GM19043 (cell line): ENCODE data around the gene SPATA2L.

Source experiments
- ATAC-seq: cut with Tn5 transposase; IDR thresholded peaks from one replicate; pipeline ENCODE4 v1.9.1; 2021; ENCODE audit warnings: low read depth; ENCODE audit not compliant: unreplicated experiment

Gene SPATA2L

DNA sequence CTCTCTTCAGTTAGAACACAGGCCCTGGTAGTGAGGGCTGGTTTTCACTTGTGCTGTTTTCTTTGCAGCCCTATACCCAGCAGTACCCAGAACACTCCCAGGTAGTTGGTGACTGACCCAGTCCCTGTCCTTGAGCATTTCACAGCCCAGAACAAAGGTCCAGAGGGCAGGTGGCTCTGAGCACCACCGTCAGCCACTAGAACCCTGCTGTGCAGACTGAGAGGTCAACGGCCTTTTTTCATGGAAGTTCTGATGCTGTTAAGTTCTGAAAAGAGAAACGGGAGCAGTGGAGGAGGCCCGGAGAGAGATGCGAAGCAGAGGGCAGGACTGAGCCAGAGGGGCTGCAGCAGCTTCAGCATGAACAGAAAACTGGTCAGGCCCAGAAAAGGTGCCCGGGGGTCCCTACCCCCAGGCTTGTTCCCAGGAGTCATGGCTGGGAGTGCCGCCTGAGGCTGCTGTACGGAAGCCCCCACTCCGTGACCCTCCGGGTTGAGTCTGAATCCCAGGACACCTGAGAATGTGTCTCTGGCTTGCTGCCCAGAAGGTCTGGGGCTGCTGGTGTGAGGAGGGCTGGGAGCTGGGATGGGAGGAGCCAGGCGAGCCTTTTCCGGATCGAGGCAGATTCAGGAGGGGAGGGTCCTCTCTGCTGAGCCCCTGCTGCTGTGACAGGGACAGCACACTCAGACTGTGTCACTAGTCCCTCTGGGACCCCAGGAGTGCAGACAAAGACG, 28.5 kb upstream of the SPATA2L start:
- no peak for ATAC-seq

DNA sequence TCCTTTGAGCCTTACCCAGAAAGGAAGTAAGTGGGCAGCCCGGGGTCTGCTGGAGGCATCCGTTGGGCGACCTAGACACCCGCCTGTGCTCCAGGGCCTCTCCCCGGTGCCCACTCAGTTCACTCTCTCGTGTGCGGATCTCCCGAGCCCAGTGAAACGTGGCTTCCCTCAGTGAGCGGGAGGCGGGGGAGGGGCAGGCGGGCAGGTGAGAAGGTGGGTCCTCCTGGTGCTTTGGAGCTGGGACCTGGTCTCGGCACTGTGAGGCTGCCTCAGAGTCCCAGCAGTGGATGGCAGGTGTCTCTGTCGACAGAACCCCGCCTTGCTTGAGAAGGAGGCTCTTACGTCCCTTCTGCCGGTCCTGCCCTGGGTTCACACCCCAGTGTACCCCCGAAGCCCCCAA, 27.8 kb upstream of the SPATA2L start:
- no peak for ATAC-seq

DNA sequence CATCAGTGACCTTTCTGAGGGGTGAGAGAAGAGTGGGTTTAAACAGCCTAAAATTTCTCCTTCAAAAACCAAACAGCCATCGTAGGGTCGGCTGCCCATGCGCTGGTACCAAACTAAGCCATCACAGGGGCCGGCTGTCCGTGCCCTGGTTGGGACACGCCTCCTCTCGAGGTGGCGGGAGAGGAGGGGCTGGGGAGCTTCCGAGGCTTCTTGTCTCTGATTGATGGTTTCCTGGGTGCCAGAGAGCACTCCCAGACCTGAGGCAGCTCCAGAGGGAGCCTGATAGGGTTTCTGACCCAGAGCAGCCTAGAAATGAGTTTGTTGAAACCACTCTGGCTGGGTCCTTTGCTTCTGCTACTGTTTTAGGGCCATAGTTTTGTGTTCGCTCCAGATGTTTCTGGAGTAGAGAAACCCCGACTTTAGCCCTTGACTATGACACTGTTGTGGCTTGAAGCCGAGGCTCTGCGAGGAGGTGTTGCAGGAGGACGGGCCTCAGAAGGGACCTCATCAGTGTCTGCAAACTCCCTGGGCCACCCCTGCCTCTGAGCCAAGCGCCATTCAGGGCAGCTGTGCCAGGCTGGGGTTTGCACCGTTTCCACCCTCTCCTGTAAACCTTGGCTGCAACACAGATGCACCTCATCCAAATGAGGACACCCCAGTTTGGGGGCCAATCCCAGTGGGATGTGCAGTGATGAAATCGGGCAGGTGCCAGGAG, 26.1 kb upstream of the SPATA2L start:
- ATAC-seq: no peak

DNA sequence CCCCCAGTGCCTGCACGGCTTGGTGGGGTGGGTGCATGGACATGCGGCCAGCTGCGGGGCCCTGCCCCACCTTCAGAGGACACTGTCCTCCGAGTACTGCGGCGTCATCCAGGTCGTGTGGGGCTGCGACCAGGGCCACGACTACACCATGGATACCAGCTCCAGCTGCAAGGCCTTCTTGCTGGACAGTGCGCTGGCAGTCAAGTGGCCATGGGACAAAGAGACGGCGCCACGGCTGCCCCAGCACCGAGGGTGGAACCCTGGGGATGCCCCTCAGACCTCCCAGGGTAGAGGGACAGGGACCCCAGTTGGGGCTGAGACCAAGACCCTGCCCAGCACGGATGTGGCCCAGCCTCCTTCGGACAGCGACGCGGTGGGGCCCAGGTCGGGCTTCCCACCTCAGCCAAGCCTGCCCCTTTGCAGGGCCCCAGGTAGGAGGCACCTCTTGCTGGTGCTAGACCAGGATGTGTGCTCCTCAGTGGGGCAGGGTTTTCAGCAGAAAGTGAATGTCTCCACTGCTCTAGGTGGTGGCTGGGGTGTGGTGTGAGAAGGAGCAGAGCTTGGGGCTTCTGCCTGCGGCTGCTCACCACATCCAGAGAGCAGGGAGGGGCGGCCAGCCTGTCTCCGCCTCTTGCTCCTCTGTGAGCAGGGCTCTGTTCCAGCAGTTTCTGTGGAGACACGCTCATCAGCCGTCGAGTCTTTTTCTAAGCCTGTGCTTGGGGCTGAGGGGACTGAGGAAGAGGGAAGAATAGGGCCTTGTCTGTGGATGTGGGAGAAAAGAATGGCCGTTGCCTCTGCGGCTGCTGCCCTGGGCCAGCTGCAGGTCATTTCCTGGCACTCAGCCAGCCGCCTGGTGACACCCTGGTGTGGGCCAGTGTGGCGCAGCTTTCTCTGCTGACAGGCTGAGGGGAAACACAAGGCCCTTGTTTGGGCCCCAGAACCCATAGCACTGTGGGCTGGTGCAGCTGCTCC, 22.1 kb upstream of the SPATA2L start:
- ATAC-seq: no peak

DNA sequence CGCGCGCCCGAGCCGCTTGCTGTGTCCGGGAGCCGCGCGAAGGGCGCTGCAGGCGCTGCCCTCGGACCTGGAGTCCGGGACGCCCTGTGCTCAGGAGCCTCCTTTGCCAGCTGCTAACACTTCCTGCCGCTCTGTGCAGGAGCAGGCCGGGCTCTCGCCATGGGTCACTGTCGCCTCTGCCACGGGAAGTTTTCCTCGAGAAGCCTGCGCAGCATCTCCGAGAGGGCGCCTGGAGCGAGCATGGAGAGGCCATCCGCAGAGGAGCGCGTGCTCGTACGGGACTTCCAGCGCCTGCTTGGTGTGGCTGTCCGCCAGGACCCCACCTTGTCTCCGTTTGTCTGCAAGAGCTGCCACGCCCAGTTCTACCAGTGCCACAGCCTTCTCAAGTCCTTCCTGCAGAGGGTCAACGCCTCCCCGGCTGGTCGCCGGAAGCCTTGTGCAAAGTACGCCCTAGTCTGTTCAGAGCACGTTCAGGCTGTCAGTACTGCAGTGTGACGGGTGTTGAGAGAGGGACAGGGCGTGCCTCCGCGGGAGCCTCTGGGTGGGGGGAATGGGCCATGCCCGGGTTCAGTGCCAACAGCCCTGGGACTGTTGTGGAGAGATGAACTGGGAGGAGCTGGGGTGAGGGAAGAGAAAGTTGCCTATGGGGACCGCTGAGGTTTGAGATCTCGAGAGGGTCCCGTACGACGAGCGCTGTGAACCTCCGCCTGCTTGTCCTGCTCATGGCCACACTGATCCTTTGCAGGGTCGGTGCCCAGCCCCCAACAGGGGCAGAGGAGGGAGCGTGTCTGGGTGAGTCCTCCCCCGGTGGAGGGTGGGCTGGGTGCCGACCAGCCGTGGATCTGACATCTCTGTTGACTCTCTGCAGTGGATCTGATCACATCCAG, 21.1 kb upstream of the SPATA2L start:
- ATAC-seq: no peak

DNA sequence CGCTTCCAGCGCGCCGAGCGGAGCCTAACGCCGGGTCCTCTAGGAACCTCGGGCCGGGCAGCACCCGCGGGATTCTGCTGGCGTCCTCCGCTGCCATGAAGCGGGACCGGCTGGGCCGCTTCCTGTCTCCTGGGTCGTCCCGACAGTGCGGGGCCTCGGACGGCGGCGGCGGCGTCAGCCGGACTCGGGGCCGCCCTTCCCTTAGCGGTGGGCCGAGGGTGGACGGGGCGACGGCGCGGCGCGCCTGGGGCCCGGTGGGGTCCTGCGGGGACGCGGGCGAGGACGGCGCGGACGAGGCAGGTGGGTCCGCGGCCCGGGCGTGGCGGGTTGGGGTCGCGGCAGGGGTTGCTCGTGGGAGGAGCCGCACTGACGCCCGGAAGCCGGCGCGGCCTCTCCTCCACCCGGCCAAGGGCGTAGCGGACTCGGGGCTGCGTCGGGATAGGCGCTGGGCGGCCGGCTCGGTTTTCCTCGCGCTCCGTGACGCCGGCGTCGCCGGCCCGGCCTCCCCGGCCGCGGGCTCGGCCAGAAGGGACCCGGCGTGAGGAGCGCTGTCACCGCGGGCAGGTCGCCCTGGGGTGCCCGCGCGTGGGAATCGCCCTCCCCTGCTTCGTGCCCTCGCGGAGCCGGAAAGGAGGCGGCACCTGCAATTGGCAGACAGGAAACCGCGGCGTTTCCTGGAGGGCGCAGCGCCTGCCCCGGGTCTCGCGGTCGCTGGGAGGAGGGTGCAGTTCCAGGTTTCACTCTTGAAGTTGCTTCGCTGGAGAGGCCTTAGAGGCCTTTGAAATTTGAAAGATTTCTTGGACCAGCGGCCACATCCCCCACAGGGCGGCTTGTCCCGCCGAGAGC, 20.3 kb upstream of the SPATA2L start:
- ATAC-seq: no peak

DNA sequence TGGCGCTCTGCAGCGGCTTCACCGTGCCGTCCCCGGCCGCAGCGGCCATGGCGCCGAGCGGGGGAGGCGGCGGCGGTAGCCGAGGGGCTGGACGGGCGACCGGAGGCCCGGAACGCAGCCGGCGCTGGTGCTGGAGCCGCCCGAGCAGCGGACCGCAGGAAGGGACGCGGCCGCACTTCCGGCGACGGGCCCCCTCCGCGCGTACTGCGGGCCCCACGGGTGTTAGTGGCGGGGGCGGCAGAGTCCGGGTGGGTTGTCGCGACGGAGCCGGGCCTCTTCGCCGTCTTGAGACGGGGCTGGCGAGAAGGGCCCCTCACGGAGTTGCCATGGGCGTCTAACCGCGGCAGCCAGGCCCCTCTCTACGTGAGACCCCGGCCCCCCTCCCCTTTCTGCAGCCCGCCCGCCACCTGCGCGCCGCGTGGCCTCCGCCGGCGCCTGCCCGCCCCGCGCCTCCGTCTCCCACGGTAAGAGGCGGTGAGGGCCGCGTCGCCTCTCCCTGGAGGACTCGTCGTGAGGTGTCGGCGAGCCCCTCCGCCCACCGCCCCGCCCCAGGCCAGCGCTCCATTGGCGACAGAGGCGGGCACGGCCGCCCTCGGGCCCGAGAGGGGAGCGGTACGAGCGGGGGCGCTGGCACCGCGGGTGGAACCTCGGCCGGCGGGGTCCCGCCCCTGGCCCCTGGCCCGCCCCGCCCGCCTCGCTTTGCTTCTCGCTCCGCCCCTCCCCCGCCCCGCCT, 19.5 kb upstream of the SPATA2L start, which contains the start of the genes VPS9D1 and ZNF276:
Gene VPS9D1, minus strand, starts transcription at position 86 of the 733 bp plus-strand sequence. Its CDS starts 37 bp downstream, at position 49.
Gene ZNF276, plus strand, starts transcription at position 725 of the 733 bp plus-strand sequence. CDS start 104 bp downstream, outside the sequence.
- no peak for ATAC-seq

DNA sequence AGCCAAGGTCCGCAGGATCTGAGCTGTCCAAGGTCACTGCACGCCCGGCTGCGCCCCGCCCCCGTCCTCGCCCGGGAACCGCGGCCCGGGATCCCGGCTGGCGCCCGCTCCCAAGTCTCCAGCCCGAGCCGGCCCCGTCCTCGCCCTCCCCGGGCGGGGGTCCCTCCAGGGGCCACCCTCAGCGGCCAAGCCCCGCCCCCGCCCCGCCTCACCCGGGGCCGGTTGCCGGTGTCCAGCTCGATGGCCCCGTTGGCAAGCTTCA, 19.0 kb upstream of the SPATA2L start:
- no peak for ATAC-seq

DNA sequence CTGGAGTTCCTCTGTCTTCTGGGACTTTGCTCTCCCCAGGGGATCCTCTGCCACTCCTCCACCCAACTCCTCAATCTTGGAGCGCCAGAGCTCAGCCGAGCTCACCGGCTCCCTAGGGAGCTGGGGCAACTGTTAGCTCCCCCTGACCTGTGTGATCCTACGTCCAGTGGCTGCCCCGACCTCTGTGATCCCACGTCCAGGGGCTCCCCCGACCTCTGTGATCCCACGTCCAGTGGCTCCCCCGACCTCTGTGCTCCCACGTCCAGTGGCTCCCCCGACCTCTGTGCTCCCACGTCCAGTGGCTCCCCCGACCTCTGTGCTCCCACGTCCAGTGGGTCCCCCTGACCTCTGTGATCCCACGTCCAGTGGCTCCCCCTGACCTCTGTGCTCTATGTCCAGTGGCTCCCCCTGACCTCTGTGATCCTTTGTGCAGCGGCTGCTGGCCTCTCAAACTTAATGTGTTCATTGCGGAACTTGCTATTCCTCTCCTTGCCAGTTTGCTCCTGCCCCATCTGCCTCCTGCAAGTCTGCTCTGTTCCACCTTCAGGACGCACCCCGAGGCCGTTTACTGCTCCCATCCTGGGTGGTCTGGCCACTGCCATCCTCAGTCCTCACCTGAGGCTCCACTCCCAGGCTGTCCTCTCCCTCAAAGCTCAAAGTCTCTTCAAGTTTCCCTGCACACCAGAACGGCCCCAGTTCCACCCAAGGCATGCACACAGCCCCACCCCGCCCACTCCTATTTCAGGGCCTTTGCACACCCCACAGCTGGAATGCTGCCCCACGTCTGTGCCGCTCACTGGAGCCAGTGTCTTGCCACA, 16.4 kb upstream of the SPATA2L start:
- no peak for ATAC-seq

DNA sequence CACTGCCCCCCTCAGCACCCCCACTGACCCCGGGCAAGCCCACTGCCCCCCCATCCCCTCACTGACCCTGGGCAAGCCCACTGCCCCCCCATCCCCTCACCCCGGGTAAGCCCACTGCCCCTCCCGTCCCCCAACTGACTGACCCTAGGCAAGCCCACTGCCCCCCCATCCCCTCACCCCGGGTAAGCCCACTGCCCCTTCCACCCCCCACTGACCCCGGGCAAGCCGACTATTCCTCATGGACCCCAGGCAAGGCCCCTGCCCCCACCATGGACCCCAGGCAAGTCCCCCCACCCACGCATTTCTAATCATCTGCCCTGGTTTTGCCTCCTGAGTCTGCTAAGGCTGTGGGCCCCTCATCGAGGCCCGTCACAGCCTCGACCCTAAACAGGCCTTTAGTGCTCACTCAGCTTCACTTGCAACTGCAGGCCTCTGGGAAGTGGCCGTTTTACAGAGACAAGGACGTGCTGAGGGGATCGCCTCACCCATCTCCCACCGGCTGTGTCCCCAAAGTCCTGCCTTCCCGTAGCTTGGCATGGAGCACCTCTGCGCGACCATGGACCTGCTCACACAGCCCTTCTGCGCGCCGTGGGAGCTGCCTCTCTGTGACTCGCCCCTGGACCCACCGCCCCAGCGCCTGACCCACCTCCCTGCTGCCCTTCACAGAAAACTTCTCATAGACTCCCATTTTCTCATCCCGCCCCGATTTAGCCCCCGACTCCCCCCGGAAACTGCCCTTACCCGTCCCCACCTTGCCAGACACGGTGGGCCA, 15.6 kb upstream of the SPATA2L start:
- ATAC-seq: no peak

DNA sequence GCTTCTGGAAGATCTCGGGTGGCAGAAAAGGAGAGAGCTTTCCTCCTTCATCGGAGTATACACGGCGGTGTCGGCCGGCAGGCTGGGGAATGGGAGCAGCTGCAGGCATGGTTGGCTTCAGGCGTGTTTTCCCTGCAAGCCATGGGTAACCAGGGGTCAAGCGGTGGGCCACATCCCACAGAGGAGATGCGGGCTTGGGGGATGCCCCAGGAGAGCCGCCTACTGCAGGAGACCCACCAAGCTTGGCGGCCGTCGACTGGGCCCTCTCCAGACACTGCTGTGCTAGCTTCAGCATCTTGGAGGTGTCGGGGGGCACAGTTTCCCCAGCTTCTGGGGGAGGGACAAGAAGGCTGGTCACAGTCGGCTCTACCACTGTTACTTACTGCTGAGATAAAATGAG, 15.0 kb upstream of the SPATA2L start:
- ATAC-seq: no peak

DNA sequence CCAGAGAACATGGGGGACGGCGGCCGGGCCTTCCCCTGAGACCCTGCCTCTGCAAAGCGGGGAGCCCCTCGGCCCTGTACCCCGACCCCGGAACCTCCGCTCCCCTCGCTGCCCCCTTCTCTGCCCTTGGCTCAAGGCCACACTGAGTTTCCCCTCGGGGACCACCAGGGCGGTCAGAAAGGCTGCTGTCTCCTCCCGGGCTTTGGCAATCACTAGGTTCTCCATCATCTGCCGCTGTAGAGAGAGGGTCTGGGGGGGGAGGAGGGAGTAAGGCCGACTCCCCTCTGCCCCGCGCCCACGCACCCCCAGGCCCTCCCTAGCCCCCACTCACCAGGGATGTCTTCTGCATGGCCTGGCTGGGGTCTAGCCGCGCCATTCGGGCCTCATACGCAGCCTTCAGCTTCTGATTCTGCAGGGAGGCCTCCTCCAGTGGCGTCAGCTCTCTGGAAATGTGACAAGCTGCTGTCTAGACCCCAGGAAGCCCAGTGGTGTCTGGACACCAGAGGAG, 10.8 kb upstream of the SPATA2L start:
- ATAC-seq: no peak

DNA sequence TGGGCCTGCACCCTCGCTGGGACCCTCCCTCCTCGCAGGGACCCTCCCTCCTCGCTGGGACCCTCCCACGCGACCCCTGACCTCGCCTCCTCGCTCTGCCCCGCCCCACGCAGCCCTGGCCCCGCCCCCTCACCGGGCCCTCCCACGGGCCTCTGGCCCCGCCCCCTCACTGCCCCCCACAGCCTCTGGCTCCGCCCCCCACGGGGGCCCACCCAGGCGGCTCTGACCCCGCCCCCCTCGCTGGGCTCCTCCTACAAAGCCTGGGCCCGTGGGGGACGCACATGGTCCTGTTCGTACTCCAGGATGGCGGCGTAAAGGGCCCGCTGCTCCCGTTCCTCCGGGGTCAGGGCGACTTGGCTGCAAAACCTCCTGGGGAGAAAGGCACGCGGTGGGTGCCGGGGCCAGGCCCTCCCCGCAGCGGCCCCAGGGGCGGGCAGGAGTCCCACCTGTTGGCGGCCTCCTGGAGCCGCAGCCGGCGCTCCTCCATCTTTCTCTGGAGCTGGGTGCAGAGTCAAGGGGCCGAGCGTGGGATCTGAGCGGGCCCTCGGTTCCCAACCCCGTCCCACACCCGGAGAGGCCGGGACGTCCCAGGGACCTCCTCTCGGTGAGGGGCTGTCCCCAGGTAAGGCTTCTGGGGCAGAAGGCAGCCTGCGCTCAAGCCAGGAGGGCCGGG, 10.2 kb upstream of the SPATA2L start:
- ATAC-seq: peak; percentile 50

DNA sequence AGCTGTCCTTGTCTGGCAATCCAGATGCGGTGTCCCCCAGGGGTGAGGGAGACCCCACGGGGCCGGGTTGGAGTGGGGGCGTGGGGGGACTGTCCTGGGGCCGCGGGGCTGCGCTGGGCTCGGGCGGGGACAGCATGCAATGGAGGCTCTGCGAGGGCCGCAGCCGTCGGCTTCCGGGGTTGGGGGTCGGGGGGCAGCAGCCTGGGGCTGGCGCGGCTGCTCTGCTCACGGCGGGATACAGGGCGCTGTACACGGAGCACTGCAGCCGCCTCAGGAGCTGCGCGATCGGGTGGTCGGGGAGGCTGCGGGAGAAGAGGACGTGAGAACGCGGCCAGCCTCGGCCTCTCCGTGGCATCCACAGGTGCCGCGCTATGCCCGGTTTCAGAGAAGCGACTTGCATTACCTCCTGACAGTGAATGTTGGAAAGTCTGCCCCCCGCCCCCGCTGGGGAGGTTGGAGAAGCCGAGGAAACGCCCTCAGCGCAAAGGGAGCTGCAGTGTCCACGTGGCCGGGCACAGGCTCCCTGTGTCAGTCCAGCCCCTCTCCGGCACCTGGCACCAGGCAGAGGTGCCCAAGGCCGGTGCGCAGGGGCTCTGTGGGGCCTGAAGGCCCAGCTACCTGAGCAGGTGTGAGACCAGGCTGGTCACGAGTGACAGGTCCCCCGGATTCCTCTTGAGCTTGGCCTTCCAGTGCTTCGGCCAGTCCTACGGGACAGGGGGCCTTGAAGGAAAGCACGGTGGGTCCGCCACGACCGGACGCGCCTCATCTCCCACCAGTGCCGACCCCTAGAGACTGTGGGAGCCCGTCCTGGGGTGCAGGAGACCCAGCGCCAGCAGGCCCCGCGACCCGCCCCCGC, 9.4 kb upstream of the SPATA2L start:
- ATAC-seq: no peak

DNA sequence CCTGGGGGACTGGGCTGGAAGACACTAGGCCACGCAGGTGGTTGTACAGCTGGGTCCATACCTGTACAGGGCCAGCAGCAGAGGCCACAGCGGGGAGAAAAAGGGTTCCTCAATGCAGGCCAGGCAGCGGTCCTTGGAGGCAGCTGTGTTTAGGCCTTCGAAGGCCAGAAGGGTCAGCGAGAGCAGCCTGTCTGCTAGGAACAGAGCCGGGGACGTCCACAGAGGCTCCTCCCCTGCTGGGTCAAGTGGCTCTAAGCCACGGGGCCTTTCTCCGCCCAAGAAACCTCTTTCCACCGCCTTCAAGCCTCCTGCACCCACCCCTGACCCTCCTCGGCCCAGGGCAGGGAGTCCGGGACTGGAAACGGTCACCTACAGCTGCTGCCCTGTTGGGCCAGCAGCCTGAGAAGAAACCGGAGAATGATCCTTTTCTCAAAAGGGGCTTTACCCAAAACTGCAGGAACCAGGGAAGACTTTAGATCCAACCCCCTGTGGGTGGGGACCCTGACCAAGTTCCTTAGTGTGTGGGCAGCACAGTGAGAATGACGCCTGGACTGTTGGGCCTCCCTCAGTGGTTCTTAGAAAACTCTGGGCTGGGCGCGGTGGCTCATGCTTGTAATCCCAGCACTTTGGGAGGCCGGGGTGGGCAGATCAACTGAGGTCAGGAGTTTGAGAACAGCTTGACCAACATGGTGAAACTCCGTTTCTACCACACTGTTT, 8.4 kb upstream of the SPATA2L start:
- ATAC-seq: no peak
